Stimulated activated CD4-positive, alpha-beta T cell treated with anti-CD3 and anti-CD28 coated beads, Interleukin-1b, Interleukin-23, amount 100 ng/mL, for 1 hour (primary cell): ENCODE data around the gene POLR2A.
A peak's percentile ranks its signal among the peaks of the same experiment; 100 is the strongest.
"Not testable (repeated sequence)": the region's sequence is repeated elsewhere in the genome, so short reads cannot be mapped to it uniquely, and the experiment has no call there.

Experiments
- DNase-seq, 2 donors: peaks; one replicate each; pipeline ENCODE4 v3.0.0-alpha.2; 2020; ENCODE audit warnings: low read depth in 2 of 2

Gene POLR2A

DNA sequence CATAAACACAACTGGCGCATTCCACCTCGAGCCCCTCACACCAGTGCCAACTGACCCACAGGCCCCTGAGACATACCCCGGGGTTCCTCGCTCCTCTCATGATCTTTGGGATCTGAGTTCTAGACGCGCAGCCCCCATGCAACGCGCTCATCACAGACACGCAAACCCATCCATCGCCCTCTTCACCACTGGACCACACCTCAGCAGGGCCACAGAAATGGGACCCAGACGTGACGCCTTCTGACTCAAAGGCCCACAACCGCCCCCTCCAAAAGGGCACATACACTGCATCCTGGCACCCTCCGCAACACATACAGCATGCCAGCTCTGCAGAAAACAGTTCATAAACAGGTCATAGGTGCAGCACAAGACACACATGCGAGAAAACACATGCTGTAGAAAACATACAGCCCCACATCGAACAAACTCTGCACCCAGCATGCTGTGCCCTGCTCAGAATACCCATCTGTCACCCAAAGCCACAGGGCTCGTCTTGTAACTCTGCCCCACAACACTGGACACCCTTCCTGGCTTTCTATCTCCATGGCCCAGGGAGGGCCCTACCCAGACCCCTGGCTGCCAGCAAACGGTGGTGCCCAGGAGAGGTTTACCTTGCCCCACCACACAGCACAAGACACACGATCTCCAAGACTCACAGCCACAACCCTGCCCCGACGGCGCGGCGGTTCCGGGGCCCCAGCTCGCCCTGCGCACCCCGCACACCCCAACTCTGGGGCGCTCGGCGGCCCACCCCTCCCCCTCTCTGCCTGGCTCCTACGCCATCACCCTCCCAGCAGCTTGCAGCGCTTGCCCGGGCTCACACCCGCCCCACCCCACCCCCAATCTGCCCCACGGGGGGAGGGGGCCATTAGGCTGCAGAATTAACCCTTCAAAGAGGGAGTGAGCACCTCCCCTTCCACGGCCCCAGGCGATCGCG lies 5.6 kb upstream of the POLR2A start:
- peak; percentile 32 to 41 for DNase-seq

DNA sequence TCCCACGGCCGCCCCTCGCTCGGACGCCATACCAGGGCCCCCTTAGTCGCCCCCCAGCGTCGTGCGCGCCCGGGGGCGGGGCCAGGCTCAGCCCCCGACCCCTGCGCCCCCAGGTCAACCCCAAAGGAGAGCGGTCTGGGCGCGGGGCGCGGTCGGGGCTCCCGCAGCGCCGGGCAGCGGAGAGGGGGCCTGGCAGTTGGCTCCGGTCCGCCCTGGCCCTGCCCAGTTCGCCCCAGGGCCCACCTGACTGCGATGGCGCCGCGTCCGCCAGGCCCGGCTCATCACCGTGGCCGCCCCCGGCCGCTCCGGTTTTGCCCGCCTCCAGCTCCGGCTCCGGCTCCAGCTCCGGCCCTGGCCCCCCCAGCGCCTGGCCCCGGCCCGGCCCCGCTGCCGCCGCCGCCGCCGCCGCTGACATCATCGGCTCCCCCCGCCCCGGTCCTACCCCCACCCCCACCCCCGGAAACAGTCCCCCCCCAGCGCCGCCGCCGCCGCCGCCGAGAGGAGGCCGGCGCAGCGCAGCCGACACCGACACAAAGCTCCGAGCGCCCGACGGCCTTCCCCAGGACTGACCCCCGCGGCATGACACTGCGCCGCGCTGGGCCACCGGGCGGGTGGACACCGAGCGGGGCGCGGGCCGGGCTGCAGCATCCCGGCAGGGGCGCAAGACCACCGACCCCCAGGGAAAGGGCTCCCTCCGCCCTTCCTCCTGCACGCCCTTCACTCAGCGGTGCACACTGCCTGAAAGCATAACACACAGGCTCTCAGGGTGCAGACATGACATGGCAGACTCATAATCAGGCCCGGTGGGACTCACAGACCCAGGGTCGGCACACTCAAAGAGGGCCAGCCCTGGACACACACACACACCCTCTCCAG lies 4.7 kb upstream of the POLR2A start, which contains the start of gene ZBTB4:
Gene ZBTB4, minus strand, starts transcription at position 419 of the 876 bp plus-strand sequence. CDS start 12,830 bp downstream, outside the sequence.
- peak; percentile 37 to 49 for DNase-seq

DNA sequence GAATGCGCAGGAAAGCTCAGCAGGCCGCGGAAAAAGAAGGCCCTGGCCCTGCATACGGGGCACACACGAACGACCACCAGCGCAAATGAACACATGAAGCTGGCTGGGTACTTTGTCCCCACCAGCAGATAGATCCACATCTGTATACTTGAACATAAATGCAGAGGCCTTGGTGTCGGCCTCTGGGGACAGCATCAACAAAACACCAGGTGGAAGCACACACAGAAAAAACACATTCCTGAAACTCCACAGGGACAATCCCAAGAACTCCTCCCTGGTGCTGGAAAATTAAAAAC lies 4.1 kb upstream of the POLR2A start:
- no peak for DNase-seq

DNA sequence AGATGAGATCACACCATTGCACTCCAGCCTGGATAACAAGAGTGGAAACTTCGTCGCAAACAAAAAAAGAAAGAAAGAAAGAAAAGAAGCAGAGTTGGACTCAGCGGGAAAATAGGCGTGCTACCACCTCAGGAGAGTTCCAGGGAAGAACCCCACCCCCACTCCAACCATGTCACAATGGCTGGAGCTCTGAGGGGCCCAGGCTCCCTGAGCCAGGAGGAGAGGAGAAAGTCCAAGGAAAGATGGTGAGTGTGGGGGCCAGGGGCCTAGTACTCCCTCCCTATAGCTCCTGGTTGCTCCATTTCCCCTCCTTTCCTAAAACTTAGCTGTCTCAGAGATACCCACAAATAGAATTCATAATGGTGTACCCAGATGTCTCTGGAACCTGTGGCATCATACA lies 2.9 kb upstream of the POLR2A start, which contains the start of gene SLC35G6:
Gene SLC35G6, plus strand, starts transcription at position 172 of the 400 bp plus-strand sequence. Its CDS starts 71 bp downstream, at position 243.
- not testable (repeated sequence) for DNase-seq

- DNase-seq = not testable (repeated sequence)
Observed at GRCh38 chr17:7481842-7482741, 2.1 kb upstream of the POLR2A start.

DNA sequence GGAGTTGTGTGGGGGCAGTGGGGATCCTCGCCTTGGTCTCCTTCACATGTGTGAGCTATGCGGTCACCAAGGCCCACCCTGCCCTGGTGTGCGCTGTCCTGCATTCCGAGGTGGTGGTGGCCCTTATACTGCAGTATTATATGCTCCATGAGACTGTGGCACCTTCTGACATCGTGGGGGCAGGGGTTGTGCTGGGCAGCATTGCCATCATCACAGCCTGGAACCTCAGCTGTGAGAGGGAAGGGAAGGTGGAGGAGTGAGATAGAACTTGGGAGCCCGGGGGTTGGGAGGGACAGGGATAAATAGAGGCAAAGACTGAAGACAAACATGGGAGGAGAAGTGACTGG lies 1.5 kb upstream of the POLR2A start:
- not testable (repeated sequence) for DNase-seq

DNA sequence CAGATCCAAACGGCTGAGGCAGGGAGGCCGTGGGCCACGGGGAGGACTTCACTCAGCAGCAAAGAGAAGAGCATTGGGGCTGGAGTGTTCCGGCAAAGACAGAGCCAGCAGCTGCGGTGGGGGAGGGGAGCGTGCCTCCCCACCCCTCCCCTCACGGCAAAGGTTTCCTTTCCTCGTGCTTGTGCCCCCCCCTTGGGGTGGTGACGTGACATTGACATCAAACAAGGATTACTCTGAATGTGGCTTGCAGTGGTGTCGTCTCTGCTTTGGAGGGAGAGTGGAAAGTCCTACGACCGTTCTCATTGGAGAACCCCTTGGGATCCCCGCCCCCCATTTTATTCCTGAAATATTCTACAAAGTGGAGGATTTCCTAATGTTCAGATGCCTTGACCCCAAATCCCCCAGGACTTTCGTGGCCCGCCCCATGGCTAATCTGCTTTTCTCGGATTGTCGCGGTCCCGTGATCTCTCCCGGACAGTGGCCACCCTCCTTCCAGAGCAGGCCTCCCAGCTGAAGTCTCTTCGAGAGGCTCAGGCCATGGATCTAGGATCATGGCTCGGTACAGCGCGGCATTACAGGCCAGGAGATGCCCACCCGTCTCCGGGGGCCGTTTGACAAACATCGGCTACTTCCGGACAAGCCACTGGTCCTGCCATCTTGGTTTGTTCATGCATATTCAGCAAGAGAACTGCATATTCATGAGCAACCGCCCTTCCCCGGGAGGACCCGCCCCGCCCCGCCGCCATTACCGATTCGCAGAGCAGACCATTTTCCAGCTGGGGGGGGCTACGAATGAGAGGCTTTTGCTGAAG lies 705 bp upstream of the POLR2A start:
- peak; percentile 79 to 92 for DNase-seq

DNA sequence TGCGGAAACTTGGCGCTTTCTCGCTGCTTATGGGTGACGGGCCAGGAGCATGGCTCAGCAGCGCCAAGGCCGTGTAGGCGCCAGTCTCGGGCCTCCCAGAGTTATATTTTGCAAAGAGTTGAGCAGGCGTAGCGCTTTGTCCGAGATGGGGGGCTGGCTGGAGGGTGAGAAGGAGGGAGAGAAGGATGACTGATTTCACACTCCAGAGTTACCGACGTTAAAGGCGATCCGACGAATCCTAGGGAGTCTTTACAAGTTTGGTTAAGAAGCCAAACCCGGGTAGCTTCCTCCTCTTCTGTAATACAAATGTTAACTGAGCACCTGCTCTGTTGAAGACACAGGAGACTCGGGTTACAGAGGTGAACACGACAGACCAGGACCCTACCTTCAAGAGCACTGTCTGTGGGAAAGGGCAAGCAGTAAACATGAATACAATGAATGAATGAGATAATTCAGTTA lies 782 bp downstream of the POLR2A start:
- DNase-seq = no peak

- DNase-seq = no peak
Observed at GRCh38 chr17:7486181-7486580, 2.0 kb downstream of the POLR2A start.

GRCh38 chr17:7490144-7490543 lies 6.0 kb downstream of the POLR2A start:
- DNase-seq = no peak

DNA sequence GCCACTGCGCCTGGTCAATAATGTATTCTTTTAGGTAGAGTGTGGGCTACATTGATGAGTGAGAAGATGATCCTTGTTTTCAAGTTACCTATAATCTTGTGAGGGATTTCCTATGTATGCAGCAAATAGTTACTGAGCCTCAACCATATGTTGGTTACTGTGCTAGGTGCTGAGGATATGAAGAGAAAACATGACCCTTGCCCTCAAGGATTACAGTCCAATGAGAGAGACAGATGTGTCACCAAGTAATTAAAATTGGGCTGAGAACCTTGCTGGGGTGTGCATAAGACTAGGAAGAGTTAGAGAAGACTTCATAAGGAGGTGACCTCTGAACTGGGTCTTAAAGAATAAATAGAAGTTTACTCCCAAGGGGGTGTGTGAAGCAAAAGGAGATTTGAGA lies 7.4 kb downstream of the POLR2A start:
- DNase-seq = no peak

DNA sequence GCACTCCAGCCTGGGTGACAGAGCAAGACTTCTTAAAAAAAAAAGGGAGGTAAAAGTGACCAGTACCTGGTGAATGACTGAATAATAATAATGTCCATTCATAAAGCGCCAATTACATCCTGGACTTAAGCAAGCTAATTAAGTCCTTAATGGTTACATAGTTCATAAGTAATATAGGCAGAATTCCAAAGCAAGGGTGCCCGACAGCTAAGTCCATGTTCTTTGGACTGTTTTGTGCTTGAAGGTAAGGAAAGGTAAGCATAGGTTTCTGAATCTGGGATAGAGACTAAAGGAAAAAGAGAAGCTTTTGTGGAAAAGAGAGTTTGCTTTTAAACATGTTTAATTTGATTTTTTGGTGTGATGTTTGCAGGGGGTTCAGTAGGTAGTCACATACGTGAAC lies 9.8 kb downstream of the POLR2A start:
- DNase-seq = no peak

DNA sequence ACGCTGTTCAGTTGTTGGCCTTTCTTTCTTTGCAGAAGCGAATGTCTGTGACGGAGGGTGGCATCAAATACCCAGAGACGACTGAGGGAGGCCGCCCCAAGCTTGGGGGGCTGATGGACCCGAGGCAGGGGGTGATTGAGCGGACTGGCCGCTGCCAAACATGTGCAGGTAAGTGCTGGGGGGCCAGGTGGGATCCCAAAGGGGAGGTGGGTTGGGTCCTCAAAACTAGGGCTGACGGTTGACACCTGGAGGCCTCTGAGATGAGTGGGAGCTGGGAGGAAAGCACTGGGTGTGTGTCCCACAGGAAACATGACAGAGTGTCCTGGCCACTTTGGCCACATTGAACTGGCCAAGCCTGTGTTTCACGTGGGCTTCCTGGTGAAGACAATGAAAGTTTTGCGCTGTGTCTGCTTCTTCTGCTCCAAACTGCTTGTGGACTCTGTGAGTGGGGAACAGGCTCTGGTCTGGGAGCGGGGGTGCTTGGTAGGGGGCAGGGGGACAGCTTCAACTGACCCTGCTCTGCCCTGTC lies 11.8 kb downstream of the POLR2A start:
- DNase-seq = no peak

- DNase-seq = no peak
Observed at GRCh38 chr17:7496470-7497183, 12.5 kb downstream of the POLR2A start.

GRCh38 chr17:7497228-7497627 lies 13.1 kb downstream of the POLR2A start:
- DNase-seq = no peak

- no peak for DNase-seq
Observed at GRCh38 chr17:7497636-7498035, 13.5 kb downstream of the POLR2A start.

- DNase-seq = no peak
Observed at GRCh38 chr17:7499161-7499560, 15.0 kb downstream of the POLR2A start.

GRCh38 chr17:7501729-7502128 lies 17.6 kb downstream of the POLR2A start:
- no peak for DNase-seq

DNA sequence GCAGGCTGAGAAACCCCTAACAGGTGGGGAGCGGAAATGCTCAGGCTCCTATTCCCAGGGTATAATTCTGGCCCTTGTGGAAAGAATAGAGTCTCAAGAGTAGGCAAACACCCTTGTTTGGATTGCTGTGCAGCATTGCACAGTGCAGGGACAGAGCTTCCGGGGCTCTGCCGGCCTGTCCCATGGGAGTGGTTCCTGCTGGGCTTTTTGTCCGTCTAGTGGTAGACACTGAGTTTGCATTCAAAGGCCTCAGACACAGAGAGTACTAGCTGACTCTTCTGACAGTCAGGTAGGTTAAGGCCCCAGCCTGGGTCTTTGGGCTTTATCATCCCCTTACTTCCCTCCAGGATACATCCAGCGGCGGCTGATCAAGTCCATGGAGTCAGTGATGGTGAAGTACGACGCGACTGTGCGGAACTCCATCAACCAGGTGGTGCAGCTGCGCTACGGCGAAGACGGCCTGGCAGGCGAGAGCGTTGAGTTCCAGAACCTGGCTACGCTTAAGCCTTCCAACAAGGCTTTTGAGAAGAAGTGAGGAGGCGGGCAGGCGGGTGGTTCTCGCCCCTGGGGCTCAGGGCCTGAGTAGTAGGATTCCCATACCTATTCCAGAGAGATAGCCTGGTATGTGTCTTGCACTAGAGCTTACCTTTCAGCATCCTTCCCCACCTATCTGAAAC lies 18.1 kb downstream of the POLR2A start:
- no peak for DNase-seq
